ENCODE data around the gene AMACR. TPM values are rescaled to one million over a fixed set of nuclear protein-coding genes. Genes with fewer than 3 reads are reported as not detected.

The AMACR gene
- total RNA-seq, 1 experiment from 2014 or later: 12.3 TPM

DNA sequence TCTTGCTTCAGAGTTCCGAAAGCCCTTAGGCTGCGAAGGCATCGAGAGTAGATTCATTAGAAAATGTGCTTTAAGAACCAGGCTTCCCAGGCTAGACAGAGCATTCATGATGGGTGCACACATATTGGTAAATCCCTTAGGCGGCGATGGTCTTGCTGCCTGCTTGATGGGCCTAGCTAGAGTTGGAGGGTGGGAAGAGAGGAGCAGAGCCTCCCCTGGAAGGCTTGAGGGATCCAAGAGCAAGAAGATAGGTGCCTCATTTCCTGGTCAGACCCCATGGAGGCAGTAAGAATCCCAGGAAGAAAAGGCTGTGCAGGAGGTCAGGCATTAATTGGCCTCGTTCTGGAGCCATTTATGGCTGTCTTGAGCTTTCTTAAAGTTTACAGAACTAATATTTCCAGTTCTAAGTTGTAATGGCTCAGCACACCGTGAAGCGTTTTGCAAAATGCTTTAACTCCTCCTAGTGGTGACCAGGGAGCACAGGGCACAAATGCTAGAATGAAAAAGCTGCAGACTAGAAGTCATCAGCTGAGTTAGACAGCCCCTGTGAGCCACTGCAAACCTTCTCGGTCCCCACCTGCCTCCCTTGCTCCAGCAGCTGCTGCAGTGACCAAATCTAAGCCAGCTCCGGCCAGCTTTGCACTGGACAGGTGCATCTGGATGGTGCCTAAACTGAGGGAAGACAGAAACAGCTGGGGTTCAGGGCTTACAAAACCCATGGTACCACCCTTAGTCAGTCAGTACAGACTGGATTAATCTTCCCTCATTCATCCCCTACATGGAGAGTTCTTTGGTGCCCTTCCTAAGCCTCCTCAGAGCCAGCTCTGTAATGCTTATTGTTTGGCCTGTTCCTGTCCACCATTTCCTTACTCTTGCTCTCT lies 38.0 kb downstream of the AMACR start:
- TF ChIP-seq EZH2 (IDR thresholded peaks at IDR 0.05; ENCODE audit: low read length, unreplicated experiment): no peak
- TF ChIP-seq EZH2phosphoT487 (IDR thresholded peaks at IDR 0.05; ENCODE audit: borderline replicate concordance, low read length): no peak
- TF ChIP-seq, protein P1, sequence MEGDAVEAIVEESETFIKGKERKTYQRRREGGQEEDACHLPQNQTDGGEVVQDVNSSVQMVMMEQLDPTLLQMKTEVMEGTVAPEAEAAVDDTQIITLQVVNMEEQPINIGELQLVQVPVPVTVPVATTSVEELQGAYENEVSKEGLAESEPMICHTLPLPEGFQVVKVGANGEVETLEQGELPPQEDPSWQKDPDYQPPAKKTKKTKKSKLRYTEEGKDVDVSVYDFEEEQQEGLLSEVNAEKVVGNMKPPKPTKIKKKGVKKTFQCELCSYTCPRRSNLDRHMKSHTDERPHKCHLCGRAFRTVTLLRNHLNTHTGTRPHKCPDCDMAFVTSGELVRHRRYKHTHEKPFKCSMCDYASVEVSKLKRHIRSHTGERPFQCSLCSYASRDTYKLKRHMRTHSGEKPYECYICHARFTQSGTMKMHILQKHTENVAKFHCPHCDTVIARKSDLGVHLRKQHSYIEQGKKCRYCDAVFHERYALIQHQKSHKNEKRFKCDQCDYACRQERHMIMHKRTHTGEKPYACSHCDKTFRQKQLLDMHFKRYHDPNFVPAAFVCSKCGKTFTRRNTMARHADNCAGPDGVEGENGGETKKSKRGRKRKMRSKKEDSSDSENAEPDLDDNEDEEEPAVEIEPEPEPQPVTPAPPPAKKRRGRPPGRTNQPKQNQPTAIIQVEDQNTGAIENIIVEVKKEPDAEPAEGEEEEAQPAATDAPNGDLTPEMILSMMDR (conservative IDR thresholded peaks at IDR 0.05; ENCODE audit: low read depth, low read length): peak; percentile 95
- H4K20me1 ChIP-seq (ENCODE audit: low read length): no peaks in the 10 kb centered on the region
- no peaks in the 10 kb centered on the region for H3K36me3 ChIP-seq (ENCODE audit: low read depth, low read length)
- POLR2A ChIA-PET (ENCODE audit: unreplicated experiment): interaction anchor here (0.6 to 0.7 kb wide), 3 partner anchors 32 to 1138 kb away, joined by 4 to 5 read pairs (median 5); no protein-coding TSS in a partner anchor
- H3K4me3 ChIP-seq (ENCODE audit: low read length): no peak overlapping the region
- peaks cover 4% of the 10 kb centered on the region; the same call in 1 of the 2 replicates for H3K4me1 ChIP-seq (ENCODE audit: insufficient read depth, low read length)
- no peaks in the 10 kb centered on the region for H3K9me2 ChIP-seq (replicated peaks; ENCODE audit: low read length)
- DNase-seq (peak; percentile 74), ATAC-seq (peak; percentile 99)
- H3F3A ChIP-seq (ENCODE audit: low read length, unreplicated experiment): no peaks in the 10 kb centered on the region
- intact Hi-C loops (cut with micrococcal nuclease): loop anchor here (1.0 kb wide), 2 partner anchors 500 to 534 kb away; no protein-coding TSS in a partner anchor
- H3K27me3 ChIP-seq (ENCODE audit: low read length): no peaks in the 10 kb centered on the region
- H3K9me3 ChIP-seq (ENCODE audit: low read length): no peaks in the 10 kb centered on the region
- H2AFZ ChIP-seq (ENCODE audit: low read length): peak overlapping the region; percentile 62
- CTCF ChIA-PET: interaction anchor here (0.7 to 2.2 kb wide), 10 partner anchors 12 to 534 kb away, joined by 3 to 17 read pairs (median 4); partner anchors contain the start of gene TARS1
- H3K9ac ChIP-seq (ENCODE audit: low read length): no peak overlapping the region
- no peaks in the 10 kb centered on the region for H3K79me2 ChIP-seq (ENCODE audit: low read length)
- H3K4me2 ChIP-seq (ENCODE audit: low read length): no peak overlapping the region
- no peak overlapping the region for H3K27ac ChIP-seq (ENCODE audit: low read length)
- no TSS peak for BruUV-seq (replicated peaks)

DNA sequence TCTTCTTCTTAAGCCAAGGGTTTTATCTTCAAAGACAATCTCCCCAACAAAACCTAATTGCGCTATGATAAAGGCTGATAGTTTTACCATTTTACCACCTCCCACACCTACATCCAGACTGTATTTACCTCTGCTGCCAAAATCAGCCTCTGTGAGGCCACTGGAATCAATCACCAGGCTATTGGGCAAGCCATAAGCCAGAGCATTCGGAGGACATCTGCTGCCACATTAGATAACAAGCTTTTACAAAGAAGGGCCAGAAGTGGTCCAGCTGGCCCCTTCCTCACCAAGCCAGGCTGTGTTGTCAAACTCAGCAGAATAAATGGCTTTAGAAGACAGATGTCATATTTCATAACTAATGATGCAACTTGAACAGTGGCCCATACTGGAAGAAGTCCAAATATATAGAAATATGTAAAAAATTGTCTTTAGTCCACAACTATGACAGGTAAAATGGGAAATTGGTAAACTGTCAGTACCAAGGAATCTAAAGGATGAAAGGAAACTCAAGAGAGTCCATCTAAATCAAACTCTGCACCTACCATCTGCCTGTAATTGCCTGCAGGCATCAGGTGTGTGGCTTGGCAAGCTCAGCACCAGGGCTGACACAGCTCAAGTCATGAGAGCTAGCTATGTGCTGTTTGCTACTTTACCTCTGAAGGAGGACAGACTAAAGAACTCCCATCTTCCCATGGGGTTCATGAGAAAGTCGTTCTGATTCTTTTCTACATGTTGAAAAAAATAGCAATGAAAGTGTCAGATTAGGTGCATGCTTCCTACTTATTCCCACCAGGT lies 39.4 kb downstream of the AMACR start:
- no peak overlapping the region for H2AFZ ChIP-seq (ENCODE audit: low read length)
- no peak overlapping the region for H3K27ac ChIP-seq (ENCODE audit: low read length)
- POLR2A ChIA-PET (ENCODE audit: unreplicated experiment): no interaction called here
- H3K27me3 ChIP-seq (ENCODE audit: low read length): no peaks in the 10 kb centered on the region
- no peaks in the 10 kb centered on the region for H3K9me2 ChIP-seq (replicated peaks; ENCODE audit: low read length)
- H4K20me1 ChIP-seq (ENCODE audit: low read length): no peaks in the 10 kb centered on the region
- no peaks in the 10 kb centered on the region for H3K36me3 ChIP-seq (ENCODE audit: low read depth, low read length)
- TF ChIP-seq EZH2 (IDR thresholded peaks at IDR 0.05; ENCODE audit: low read length, unreplicated experiment): no peak
- TF ChIP-seq, protein P1 (conservative IDR thresholded peaks at IDR 0.05; ENCODE audit: low read depth, low read length): no peak
- intact Hi-C loops (cut with micrococcal nuclease): loop anchor here (1.0 kb wide), 2 partner anchors 498 to 532 kb away; no protein-coding TSS in a partner anchor
- ATAC-seq (no peak), DNase-seq (peak; percentile 27)
- H3K4me2 ChIP-seq (ENCODE audit: low read length): no peak overlapping the region
- no peaks in the 10 kb centered on the region for H3F3A ChIP-seq (ENCODE audit: low read length, unreplicated experiment)
- BruUV-seq (replicated peaks): no TSS peak
- no peaks in the 10 kb centered on the region for H3K79me2 ChIP-seq (ENCODE audit: low read length)
- no peak overlapping the region for H3K9ac ChIP-seq (ENCODE audit: low read length)
- CTCF ChIA-PET: interaction anchor here (0.6 to 0.7 kb wide), 2 partner anchors 33 to 533 kb away, joined by 3 read pairs; no protein-coding TSS in a partner anchor
- no peaks in the 10 kb centered on the region for H3K9me3 ChIP-seq (ENCODE audit: low read length)
- no peak overlapping the region for H3K4me3 ChIP-seq (ENCODE audit: low read length)
- peaks cover 4% of the 10 kb centered on the region; the same call in 1 of the 2 replicates for H3K4me1 ChIP-seq (ENCODE audit: insufficient read depth, low read length)

Data from PC-3 (cell line).